Activated naive CD4-positive, alpha-beta T cell treated with anti-CD3 and anti-CD28 coated beads, Interleukin-2, amount 50 U/mL, for 72 hours (primary cell): ENCODE data around the gene CAMK2D. TPM values are rescaled to one million over a fixed set of nuclear protein-coding genes. Genes with fewer than 3 reads are reported as not detected.
A peak's percentile ranks its signal among the peaks of the same experiment; 100 is the strongest.
"Not testable (repeated sequence)": the region's sequence is repeated elsewhere in the genome, so short reads cannot be mapped to it uniquely, and the experiment has no call there.

ENCODE experiments used
- ATAC-seq, 2 donors: fragments of 150-1000 bp; cut with Tn5 transposase; 2 replicates each; pipeline ENCODE4 v1.10.0; 2021; ENCODE audit warnings: mild to moderate bottlenecking in 2 of 2, moderate library complexity in 2 of 2
- DNase-seq, 2 donors: peaks; one replicate each; pipeline ENCODE4 v3.0.0; 2021 to 2022; ENCODE audit warnings: low spot score in 2 of 2
- H3K27ac Mint-ChIP-seq, 2 donors: one replicate each; pipeline ENCODE4 v1.8.0; 2022; ENCODE audit warnings: mild to moderate bottlenecking in 2 of 2, mixed read lengths in 2 of 2
- H3K36me3 Mint-ChIP-seq, 2 donors: one replicate each; pipeline ENCODE4 v1.8.0; 2022; ENCODE audit warnings: mixed read lengths in 2 of 2
- H3K9me3 Mint-ChIP-seq, 2 donors: one replicate each; pipeline ENCODE4 v1.8.0; 2022; ENCODE audit warnings: mixed read lengths in 2 of 2
- total RNA-seq, 2 donors: library from RNA; stranded (reverse); gene quantifications; one replicate each; pipeline ENCODE4 v1.2.3, GENCODE V29; 2022

CAMK2D gene
- total RNA-seq = 10 to 100 TPM; 61.3 to 74.6 TPM

DNA sequence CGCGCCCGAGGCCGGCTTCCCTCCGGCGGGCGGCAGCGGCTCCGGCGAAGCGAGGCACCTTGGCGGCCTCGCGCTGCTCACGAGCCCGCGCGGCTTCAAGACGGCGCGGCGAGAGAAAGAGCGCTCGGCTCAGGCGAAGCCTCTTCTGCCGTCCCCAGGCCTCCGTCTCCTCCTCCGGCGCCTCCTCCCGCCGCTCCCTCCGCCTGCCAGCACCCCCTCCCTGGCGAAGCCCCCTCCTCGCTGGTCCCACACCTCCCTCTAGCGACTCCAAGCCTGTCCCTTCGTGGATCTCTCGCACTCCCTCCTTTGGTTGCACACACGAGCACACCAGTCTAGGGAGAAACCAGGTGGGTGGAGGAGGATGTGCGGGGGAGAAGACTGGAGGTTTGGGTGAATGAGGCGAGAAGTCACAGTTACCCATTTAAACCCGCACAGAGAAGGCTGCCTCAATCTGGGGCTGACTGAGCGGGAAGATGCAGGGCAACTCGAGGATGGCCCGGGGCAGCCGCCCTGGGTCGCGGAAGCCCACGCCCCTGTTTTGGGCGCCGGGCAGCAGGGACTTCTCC, at the start of gene CAMK2D:
Gene CAMK2D (minus strand): TSS at position 119 of the 566 bp plus-strand sequence. CDS start 670 bp downstream, outside the sequence.
- Mint-ChIP-seq H3K27ac (peak within 1 kb of the TSS; percentile 98), H3K36me3 (peaks cover 28 to 33% of the 10 kb centered on the region in 2 donors), H3K9me3 (no peaks in the 10 kb centered on the region)
- peak; percentile 53 to 62 for ATAC-seq
- peak; percentile 75 to 87 for DNase-seq

DNA sequence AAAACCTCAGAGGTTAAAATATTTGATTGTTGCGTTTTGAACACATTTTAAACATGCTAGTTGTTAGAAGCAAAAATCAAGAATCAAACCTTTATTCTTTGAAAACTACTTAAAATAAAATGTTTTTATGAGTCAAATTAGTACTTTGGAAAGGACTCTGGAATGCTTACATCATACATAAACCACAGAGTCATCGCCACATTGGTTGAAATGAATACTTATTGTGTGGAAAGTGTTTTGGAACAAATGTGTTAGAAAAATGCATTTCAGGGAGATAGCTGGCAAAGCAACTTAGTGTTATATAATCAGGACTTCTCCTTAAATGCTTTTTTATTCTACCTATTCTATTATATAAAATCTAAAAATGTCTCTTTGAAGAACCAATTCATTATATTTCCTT, 49.4 kb upstream of the CAMK2D start:
- ATAC-seq (no peak), DNase-seq (no peak)
- Mint-ChIP-seq H3K36me3 (no peaks in the 10 kb centered on the region), H3K27ac (no peak overlapping the region), H3K9me3 (peaks cover 0 to 3% of the 10 kb centered on the region in 2 donors)

DNA sequence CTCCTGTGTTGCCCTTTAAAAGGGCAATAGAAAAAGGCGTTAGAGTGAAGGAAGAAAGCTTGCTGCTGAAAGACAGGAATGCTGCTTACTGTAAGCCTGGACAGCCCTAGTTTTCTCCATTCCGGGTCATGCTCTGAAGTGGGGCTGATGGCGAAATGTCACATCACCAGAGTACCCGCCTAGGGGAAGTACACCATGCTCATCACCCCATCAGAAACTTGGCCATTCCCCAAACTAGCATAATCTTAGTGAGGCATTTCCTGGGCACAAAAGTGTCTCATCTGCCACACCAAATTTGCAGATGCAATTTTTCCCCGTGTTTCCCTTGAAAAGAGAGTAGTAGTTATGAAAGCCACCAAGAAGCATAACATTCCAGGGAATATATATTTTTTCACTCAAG, 47.8 kb upstream of the CAMK2D start:
- DNase-seq (no peak), ATAC-seq (no peak)
- no peak overlapping the region for H3K27ac Mint-ChIP-seq
- H3K9me3 Mint-ChIP-seq = peaks cover 2 to 3% of the 10 kb centered on the region in 2 donors
- H3K36me3 Mint-ChIP-seq = peaks cover 0 to 7% of the 10 kb centered on the region in 2 donors

DNA sequence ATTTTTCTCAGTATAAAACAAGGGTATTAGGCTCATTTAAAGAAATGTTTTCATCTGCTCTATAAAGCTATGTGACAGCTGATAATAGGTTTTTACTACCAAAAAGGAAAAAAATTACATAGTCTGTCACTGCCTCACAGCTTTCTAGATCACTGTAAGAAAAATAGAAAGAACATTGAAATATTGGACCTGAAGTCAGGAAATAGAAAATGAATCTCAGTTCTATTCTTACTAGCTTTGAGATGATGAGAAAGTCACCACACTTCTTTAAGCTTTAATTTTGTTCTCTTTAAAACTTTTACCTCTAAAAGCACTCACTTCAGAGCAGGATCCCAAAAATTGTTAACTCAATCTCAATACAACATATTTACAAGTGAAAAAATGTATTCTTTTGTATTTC, 45.3 kb upstream of the CAMK2D start:
- Mint-ChIP-seq H3K9me3 (peaks cover 7 to 9% of the 10 kb centered on the region in 2 donors), H3K27ac (no peak overlapping the region), H3K36me3 (peaks cover 0 to 13% of the 10 kb centered on the region in 2 donors)
- no peak for DNase-seq
- no peak for ATAC-seq

DNA sequence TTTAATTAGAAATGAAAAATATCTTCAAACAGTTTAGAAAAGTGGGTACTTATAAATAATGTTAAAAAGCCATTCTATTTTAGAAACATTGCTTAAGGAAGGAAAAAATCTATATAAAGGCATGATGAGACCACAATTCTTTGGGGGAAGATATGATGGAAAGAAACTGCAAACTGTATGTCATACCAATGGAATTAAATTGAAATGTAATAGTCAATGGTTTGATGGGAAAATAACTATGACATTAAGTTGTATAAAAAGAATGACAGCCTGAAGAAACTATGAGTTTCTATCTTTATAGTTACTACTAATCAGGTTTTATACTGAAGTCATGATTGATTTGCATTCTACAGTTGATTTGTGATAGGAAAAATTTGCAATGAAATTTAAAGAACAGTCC, 40.3 kb upstream of the CAMK2D start:
- ATAC-seq = no peak
- Mint-ChIP-seq H3K9me3 (peaks cover 6 to 11% of the 10 kb centered on the region in 2 donors), H3K27ac (no peak overlapping the region), H3K36me3 (peaks cover 5 to 13% of the 10 kb centered on the region in 2 donors)
- no peak for DNase-seq

DNA sequence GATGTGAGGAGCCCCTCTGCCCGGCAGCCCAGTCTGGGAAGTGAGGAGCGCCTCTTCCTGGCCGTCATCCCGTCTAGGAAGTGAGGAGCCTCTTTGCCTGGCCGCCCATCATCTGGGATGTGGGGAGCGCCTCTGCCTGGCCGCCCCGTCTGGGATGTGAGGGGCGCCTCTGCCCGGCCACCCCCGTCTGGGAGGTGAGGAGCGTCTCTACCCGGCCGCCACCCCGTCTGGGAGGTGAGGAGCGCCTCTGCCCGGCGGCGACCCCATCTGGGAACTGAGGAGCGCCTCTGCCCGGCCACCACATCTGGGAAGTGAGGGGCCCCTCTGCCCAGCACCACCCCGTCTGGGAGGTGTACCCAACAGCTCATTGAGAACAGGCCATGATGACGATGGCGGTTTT, 34.8 kb upstream of the CAMK2D start:
- not testable (repeated sequence) for ATAC-seq, H3K27ac Mint-ChIP-seq, DNase-seq
- Mint-ChIP-seq H3K36me3 (peaks cover 6 to 11% of the 10 kb centered on the region in 2 donors), H3K9me3 (peaks cover 10 to 22% of the 10 kb centered on the region in 2 donors)

DNA sequence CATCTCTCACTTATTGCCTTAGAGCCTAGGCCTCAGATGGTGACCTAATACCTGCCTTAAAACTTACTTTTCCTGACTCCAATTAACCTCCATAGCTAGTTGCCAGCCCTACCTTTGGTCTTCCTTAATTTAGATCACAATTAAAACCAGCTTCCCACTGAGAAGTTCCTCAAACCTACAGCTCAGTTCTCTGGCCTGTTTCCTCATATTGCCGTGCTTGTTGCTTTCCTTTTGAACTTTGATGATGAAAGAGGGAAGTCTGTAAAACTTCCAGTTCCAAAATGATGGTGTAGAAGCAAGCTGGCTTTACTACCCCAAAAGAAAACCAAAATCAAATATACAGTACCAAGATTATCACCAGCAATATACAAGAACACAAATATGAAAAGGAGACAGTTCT, 28.9 kb upstream of the CAMK2D start:
- Mint-ChIP-seq H3K36me3 (peaks cover 6% of the 10 kb centered on the region in 2 donors), H3K27ac (no peak overlapping the region), H3K9me3 (peaks cover 6 to 22% of the 10 kb centered on the region in 2 donors)
- DNase-seq (no peak), ATAC-seq (no peak)

DNA sequence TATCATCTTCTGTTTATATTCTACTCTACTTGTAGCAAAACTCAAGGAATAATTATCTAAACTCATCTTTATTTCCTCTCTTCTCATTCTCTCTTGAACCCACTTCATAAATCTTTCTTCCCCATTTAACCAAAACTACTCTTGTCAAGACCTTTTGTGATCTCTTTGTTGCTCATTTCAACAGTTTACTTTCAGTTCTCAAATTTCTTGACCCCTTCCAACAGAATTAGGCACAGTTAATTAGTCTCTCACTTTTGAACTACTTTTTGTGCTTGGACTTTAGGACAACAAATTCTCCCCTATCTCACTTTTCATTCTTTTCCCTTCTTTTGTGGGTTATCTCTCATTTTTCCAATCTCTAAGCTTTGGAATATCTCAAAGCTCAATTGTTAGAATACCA, 27.4 kb upstream of the CAMK2D start:
- Mint-ChIP-seq H3K9me3 (peaks cover 6 to 15% of the 10 kb centered on the region in 2 donors), H3K27ac (no peak overlapping the region), H3K36me3 (peaks cover 0 to 6% of the 10 kb centered on the region in 2 donors)
- DNase-seq = no peak
- no peak for ATAC-seq

DNA sequence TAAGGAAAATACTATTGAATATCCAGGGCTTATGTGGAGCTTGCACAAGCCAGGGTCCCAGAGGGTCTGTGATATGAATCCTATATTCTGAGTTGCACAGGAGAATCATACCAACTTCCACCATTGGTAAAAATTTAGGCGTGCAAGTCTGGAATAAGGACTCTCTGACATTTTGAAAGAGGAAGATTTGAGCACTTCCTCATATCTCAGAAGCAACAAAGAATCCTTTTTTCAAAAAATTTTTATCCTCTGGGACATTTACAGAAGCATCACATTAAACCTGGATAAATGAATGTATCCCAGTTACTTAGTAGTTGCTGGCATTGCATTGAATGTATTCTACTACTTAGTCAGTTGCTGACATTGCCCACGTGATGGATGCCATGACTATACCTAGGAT, 24.2 kb upstream of the CAMK2D start:
- ATAC-seq = no peak
- Mint-ChIP-seq H3K27ac (no peak overlapping the region), H3K9me3 (peaks cover 9 to 10% of the 10 kb centered on the region in 2 donors), H3K36me3 (no peaks in the 10 kb centered on the region)
- DNase-seq = no peak

DNA sequence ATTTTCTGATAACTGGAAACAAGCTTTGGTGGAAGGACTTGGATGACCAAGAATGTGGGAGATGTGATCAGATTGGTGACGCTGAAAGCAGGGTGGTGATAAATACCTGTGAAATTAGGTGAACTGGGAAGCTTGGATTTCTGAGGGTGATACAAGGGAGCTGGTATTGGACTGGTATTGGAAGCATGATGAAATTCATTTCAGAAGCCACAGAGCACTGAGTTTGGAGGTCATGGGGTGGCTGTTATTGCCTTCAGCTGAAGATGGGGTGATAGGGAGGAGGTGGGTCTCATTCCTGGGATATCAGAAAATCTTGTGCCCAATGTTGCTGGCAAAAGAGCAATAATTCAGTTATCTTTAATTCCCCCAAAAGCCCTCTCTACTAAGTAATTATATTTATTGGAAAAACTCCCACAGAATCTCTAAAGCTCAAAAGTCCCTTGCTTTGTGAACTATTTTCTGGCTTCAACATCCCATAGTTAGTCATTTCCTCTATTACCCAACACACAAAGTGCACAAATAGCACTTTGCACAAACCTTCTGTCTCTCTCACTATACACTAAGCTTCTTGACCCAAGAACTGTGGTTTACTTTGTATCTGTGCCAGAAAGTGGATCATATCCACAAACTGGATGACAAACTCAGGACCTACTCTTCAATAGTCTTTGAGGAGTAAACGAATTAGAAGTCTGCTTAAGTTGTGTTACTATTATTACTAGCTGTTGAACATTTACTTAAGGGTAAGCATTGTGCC, 23.1 kb upstream of the CAMK2D start:
- Mint-ChIP-seq H3K27ac (no peak overlapping the region), H3K9me3 (peaks cover 9 to 10% of the 10 kb centered on the region in 2 donors), H3K36me3 (no peaks in the 10 kb centered on the region)
- DNase-seq (no peak), ATAC-seq (peak; percentile 58 to 62)

DNA sequence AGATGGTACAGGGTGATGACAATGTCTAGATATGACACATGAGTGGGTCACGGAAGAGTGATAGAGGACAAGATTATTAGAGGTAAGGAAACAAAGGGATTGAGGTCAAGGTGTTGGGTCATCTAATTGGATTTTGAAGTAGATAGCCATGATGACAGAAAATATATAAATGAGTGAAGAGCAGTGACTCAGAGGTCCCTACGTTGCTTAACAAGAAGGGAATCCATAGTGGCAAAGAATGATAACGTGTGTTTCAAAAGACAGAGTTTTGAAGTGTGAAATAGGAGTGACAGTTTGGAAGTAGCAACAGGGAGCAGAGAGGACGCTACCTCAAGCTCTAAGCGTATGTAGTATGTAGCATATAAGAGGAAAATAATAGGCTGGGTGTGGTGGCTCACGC, 22.2 kb upstream of the CAMK2D start:
- ATAC-seq (peak in 1 of 2 donors; percentile 39), DNase-seq (no peak)
- H3K27ac Mint-ChIP-seq = no peak overlapping the region
- peaks cover 9 to 10% of the 10 kb centered on the region in 2 donors for H3K9me3 Mint-ChIP-seq
- no peaks in the 10 kb centered on the region for H3K36me3 Mint-ChIP-seq

DNA sequence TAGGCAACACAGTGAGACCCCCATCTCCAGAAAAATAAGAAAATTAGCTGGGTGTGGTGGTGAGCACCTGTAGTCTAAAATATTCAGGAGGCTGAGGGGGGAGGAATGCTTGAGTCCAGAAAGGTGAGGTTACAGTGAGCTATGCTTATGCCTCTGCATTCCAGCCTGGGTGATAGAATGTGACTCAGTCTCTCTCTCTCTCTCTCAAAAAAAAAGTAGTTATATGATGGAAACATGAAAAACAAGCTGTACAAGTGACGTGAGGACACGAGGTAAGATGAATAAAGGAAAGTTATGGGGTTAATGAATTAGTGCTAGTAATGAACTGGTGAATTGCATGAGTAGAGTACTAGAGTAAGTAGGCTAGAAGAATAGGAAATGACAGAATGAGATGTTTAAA, 21.8 kb upstream of the CAMK2D start:
- H3K27ac Mint-ChIP-seq = no peak overlapping the region
- H3K36me3 Mint-ChIP-seq = no peaks in the 10 kb centered on the region
- peaks cover 9 to 10% of the 10 kb centered on the region in 2 donors for H3K9me3 Mint-ChIP-seq
- no peak for ATAC-seq
- no peak for DNase-seq

DNA sequence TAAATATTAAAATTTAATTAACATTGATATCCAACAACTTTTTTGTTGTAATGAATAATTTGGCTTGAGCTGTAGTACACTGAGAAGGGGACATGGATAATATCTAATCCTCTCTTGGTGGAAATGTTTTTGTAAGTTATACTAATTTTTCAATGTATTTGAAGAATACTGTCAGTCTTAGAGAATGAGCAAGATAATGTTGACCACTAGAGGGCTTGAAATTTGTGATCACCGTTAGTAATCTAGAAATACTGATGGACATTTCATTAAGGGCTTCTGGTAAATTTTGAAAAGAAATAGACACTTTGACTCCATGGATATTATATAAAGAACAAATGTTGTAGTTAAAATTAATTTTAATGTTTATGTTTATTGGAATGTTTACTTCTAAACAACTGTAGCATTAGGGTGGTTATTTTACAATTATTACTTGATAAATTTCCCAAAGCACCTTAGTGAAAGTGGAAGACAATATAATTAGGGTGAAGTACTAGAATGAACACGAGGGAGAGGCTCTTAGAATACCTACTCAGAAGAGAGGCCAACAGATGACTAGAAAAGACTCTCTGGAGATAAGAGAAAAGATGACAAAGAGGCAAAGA, 20.0 kb upstream of the CAMK2D start:
- DNase-seq = no peak
- Mint-ChIP-seq H3K9me3 (peaks cover 9 to 10% of the 10 kb centered on the region in 2 donors), H3K36me3 (no peaks in the 10 kb centered on the region), H3K27ac (no peak overlapping the region)
- no peak for ATAC-seq

DNA sequence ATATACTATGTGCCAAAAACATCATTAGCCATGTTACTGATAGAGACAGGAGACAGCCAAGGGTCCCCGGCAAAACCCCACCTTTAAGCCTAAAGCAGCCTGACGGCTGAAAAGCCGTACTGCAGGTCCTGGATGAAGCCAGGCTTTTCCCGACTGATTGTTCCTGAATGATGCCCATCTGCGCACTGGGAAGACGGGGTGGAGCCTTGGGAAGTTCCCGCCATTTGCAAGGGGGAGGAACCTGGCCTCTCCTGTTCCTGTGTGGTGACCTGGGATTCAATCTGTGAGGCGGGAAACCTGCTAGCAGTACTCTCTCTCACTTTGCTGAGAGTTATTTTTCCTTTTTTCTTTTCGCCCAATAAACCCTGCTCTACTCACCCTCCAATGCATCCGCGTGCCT, 15.1 kb upstream of the CAMK2D start:
- H3K9me3 Mint-ChIP-seq = no peaks in the 10 kb centered on the region
- ATAC-seq = no peak

DNA sequence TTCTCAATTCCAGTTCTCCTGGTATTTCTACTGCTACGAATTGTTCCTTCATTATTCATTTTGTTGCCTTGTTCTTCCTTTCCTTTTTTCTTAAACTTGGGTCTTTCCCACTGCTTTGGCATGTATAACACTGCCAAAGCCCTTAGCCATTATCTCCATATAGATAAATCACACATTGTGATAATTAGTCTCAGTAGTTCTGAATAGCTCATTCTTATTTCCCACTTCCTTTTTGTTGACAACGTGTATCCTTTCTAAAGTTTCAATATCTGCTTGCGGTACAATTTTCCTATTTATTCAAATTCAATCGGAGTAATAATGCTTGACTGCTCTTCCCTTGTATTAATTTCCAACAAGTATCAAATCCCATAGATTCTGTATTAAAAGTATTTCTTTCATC, 14.5 kb upstream of the CAMK2D start:
- ATAC-seq (no peak), DNase-seq (no peak)
- no peak overlapping the region for H3K27ac Mint-ChIP-seq
- H3K36me3 Mint-ChIP-seq = no peaks in the 10 kb centered on the region
- H3K9me3 Mint-ChIP-seq = no peaks in the 10 kb centered on the region

More for the DNA sequence above, 15.1 kb upstream of the CAMK2D start:
- DNase-seq = no peak
- no peaks in the 10 kb centered on the region for H3K36me3 Mint-ChIP-seq
- H3K27ac Mint-ChIP-seq = no peak overlapping the region

DNA sequence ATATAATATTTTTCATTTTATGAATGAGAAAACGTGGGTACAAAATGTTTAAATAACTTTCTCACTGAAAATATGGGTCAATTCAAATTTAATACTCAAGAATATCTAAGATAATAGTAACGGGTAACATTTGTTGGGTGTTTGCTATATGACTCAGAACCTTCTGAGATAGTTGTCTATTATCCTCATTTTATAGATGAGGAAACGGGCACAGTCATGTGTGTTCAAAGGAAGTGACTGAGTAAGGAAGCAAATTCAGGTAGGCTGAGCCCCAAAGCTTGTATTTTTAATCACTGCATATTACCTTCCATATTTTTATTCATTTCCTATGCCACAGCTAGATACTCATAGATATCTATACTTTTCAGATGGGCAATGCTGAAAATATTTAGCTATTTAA, 12.2 kb upstream of the CAMK2D start:
- ATAC-seq (no peak), DNase-seq (no peak)
- peaks cover 3 to 7% of the 10 kb centered on the region in 2 donors for H3K9me3 Mint-ChIP-seq
- no peak overlapping the region for H3K27ac Mint-ChIP-seq
- no peaks in the 10 kb centered on the region for H3K36me3 Mint-ChIP-seq

DNA sequence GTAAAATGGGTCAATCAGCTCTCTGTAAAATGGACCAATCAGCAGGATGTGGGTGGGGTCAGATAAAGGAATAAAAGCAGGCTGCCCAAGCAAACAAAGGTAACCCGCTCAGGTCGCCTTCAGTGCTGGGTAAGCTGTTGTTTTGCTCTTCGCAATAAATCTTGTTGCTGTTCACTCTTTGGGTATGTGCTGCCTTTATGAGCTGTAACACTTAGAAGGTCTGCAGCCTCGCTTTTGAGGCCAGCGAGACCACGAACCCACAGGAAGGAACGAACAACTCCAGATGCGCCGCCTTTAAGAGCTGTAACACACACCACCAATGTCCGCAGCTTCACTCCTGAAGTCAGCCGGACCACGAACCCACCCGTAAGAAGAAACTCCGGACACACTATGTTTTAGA, 11.5 kb upstream of the CAMK2D start:
- H3K27ac Mint-ChIP-seq = no peak overlapping the region
- no peaks in the 10 kb centered on the region for H3K36me3 Mint-ChIP-seq
- H3K9me3 Mint-ChIP-seq = peaks cover 3 to 8% of the 10 kb centered on the region in 2 donors
- ATAC-seq (no peak), DNase-seq (no peak)
